HG02610 (cell line): ENCODE data around the gene ATXN7L3.
"Not testable (repeated sequence)": the region's sequence is repeated elsewhere in the genome, so short reads cannot be mapped to it uniquely, and the experiment has no call there.

Experiments
- ATAC-seq: cut with Tn5 transposase; IDR thresholded peaks from one replicate; pipeline ENCODE4 v1.9.1; 2021; ENCODE audit warnings: mild to moderate bottlenecking, moderate library complexity; ENCODE audit not compliant: unreplicated experiment

Gene ATXN7L3

GRCh38 chr17:44199553-44200477 lies at the start of gene ATXN7L3:
ATXN7L3 (minus strand) TSS chr17:44199884; CDS start chr17:44198070, 1,814 bp downstream.
- peak; percentile 74 for ATAC-seq

GRCh38 chr17:44247876-44248736 lies 48.4 kb upstream of the ATXN7L3 start:
- no peak for ATAC-seq

- ATAC-seq, result no peak
Observed at GRCh38 chr17:44247440-44247841, 47.8 kb upstream of the ATXN7L3 start.

GRCh38 chr17:44241106-44241624 lies 41.5 kb upstream of the ATXN7L3 start:
- ATAC-seq, result no peak

GRCh38 chr17:44237886-44238285 lies 38.2 kb upstream of the ATXN7L3 start:
- not testable (repeated sequence) for ATAC-seq

GRCh38 chr17:44236444-44236991 lies 36.8 kb upstream of the ATXN7L3 start:
- ATAC-seq, result no peak

- ATAC-seq, result no peak
Observed at GRCh38 chr17:44235583-44235936, 35.9 kb upstream of the ATXN7L3 start.

- no peak for ATAC-seq
Observed at GRCh38 chr17:44233582-44233981, 33.9 kb upstream of the ATXN7L3 start.

GRCh38 chr17:44232061-44232460 lies 32.4 kb upstream of the ATXN7L3 start:
- no peak for ATAC-seq

GRCh38 chr17:44230140-44230539 lies 30.5 kb upstream of the ATXN7L3 start:
- ATAC-seq, result no peak

GRCh38 chr17:44229090-44229489 lies 29.4 kb upstream of the ATXN7L3 start:
- no peak for ATAC-seq

GRCh38 chr17:44223541-44224071 lies 23.9 kb upstream of the ATXN7L3 start:
- no peak for ATAC-seq

- no peak for ATAC-seq
Observed at GRCh38 chr17:44222112-44222869, 22.6 kb upstream of the ATXN7L3 start.

- ATAC-seq, result no peak
Observed at GRCh38 chr17:44221862-44222111, 22.1 kb upstream of the ATXN7L3 start.

GRCh38 chr17:44221084-44221861 lies 21.6 kb upstream of the ATXN7L3 start:
- no peak for ATAC-seq

GRCh38 chr17:44220213-44221083 lies 20.8 kb upstream of the ATXN7L3 start:
- no peak for ATAC-seq

GRCh38 chr17:44219616-44220212 lies 20.0 kb upstream of the ATXN7L3 start, which contains the start of gene UBTF:
UBTF (minus strand) TSS chr17:44219675; CDS start chr17:44218229, 1,446 bp downstream.
- no peak for ATAC-seq

- peak; percentile 27 for ATAC-seq
Observed at GRCh38 chr17:44219108-44219615, 19.5 kb upstream of the ATXN7L3 start.
